ENCODE data around the gene CHST2.

Gene CHST2

GRCh38 chr3:143155756-143156155, 36.2 kb downstream of the CHST2 start:
- Histone ChIP-seq H3K27me3 (ENCODE audit: insufficient read depth, low read length) (no peaks in the 10 kb centered on the region), H3K36me3 (ENCODE audit: insufficient read depth, low read length) (no peaks in the 10 kb centered on the region), H3K79me2 (ENCODE audit: insufficient read depth, low read length) (no peaks in the 10 kb centered on the region), H3K9ac (ENCODE audit: low read length) (no peak overlapping the region), H3K4me1 (ENCODE audit: insufficient read depth, low read length, severe bottlenecking) (no peaks in the 10 kb centered on the region), H3K9me2 (ENCODE audit: low read depth, low read length) (no peaks in the 10 kb centered on the region), H3K27ac (ENCODE audit: low read depth, low read length, poor library complexity, severe bottlenecking) (no peak overlapping the region), H4K20me1 (ENCODE audit: insufficient read depth, low read length) (no peaks in the 10 kb centered on the region), H2AFZ (ENCODE audit: low read length) (no peak overlapping the region), H3F3A (ENCODE audit: insufficient read depth, low read length) (no peaks in the 10 kb centered on the region), H3K4me3 (ENCODE audit: low read depth, low read length, poor library complexity, severe bottlenecking) (no peak overlapping the region), H3K4me2 (ENCODE audit: low read length) (no peak overlapping the region), H3K9me3 (ENCODE audit: low read length) (no peaks in the 10 kb centered on the region)
- TF ChIP-seq EZH2 (IDR thresholded peaks at IDR 0.05; ENCODE audit: borderline replicate concordance, low read length) (no peak), CTCF (IDR thresholded peaks at IDR 0.05; ENCODE audit: low read length) (no peak)

- Histone ChIP-seq H3K79me2 (ENCODE audit: insufficient read depth, low read length) (no peaks in the 10 kb centered on the region), H3F3A (ENCODE audit: insufficient read depth, low read length) (no peaks in the 10 kb centered on the region), H3K27ac (ENCODE audit: low read depth, low read length, poor library complexity, severe bottlenecking) (no peak overlapping the region), H3K27me3 (ENCODE audit: insufficient read depth, low read length) (no peaks in the 10 kb centered on the region), H3K9me2 (ENCODE audit: low read depth, low read length) (no peaks in the 10 kb centered on the region), H3K9me3 (ENCODE audit: low read length) (no peaks in the 10 kb centered on the region), H3K9ac (ENCODE audit: low read length) (no peak overlapping the region), H3K36me3 (ENCODE audit: insufficient read depth, low read length) (no peaks in the 10 kb centered on the region), H3K4me1 (ENCODE audit: insufficient read depth, low read length, severe bottlenecking) (no peaks in the 10 kb centered on the region), H3K4me2 (ENCODE audit: low read length) (no peak overlapping the region), H2AFZ (ENCODE audit: low read length) (no peak overlapping the region), H3K4me3 (ENCODE audit: low read depth, low read length, poor library complexity, severe bottlenecking) (no peak overlapping the region), H4K20me1 (ENCODE audit: insufficient read depth, low read length) (no peaks in the 10 kb centered on the region)
- no peak for TF ChIP-seq CTCF (IDR thresholded peaks at IDR 0.05; ENCODE audit: low read length)
- TF ChIP-seq EZH2 (IDR thresholded peaks at IDR 0.05; ENCODE audit: borderline replicate concordance, low read length), result no peak
Observed at GRCh38 chr3:143158014-143158988, 38.7 kb downstream of the CHST2 start.

- H3F3A ChIP-seq (ENCODE audit: insufficient read depth, low read length), result no peaks in the 10 kb centered on the region
- H3K27ac ChIP-seq (ENCODE audit: low read depth, low read length, poor library complexity, severe bottlenecking), result no peak overlapping the region
- H3K9me2 ChIP-seq (ENCODE audit: low read depth, low read length), result no peaks in the 10 kb centered on the region
- no peaks in the 10 kb centered on the region for H3K79me2 ChIP-seq (ENCODE audit: insufficient read depth, low read length)
- no peak overlapping the region for H3K4me2 ChIP-seq (ENCODE audit: low read length)
- no peak for TF ChIP-seq EZH2 (IDR thresholded peaks at IDR 0.05; ENCODE audit: borderline replicate concordance, low read length)
- no peak for TF ChIP-seq CTCF (IDR thresholded peaks at IDR 0.05; ENCODE audit: low read length)
- H3K9me3 ChIP-seq (ENCODE audit: low read length), result no peaks in the 10 kb centered on the region
- no peak overlapping the region for H2AFZ ChIP-seq (ENCODE audit: low read length)
- H3K4me1 ChIP-seq (ENCODE audit: insufficient read depth, low read length, severe bottlenecking), result no peaks in the 10 kb centered on the region
- no peak overlapping the region for H3K4me3 ChIP-seq (ENCODE audit: low read depth, low read length, poor library complexity, severe bottlenecking)
- no peaks in the 10 kb centered on the region for H3K27me3 ChIP-seq (ENCODE audit: insufficient read depth, low read length)
- H3K36me3 ChIP-seq (ENCODE audit: insufficient read depth, low read length), result no peaks in the 10 kb centered on the region
- no peak overlapping the region for H3K9ac ChIP-seq (ENCODE audit: low read length)
- H4K20me1 ChIP-seq (ENCODE audit: insufficient read depth, low read length), result no peaks in the 10 kb centered on the region
Observed at GRCh38 chr3:143160437-143160836, 40.9 kb downstream of the CHST2 start.
